HCT116 (cell line): ENCODE data around the gene GRAMD1C. TPM values are rescaled to one million over a fixed set of nuclear protein-coding genes. Genes with fewer than 3 reads are reported as not detected.

Source experiments
- ATAC-seq: fragments of 200-7000 bp; cut with Tn5 transposase; 2 replicates; pipeline ENCODE4 v1.9.1; 2020; ENCODE audit warnings: mild to moderate bottlenecking, moderate library complexity
- BruUV-seq: library from RNA; stranded (reverse); fragments of 400-500 nt; replicated peaks from 2 replicates; lab custom pipeline; 2021; lab: Mats Ljungman, UMichigan
- CTCF ChIA-PET: fragments of 300-600 bp; sonication (Branson Sonifier 250); formaldehyde crosslinking; loops from one replicate; lab custom pipeline; 2021; ENCODE audit warnings: antibody characterized with exemption; lab: Charles Lee
- POLR2A ChIA-PET: fragments of 300-600, 350-600 bp; sonication (Branson Sonifier 250); formaldehyde crosslinking; loops from one replicate; lab custom pipeline; 2021; ENCODE audit warnings: antibody characterized with exemption; lab: Charles Lee
- RAD21 ChIA-PET, 2 experiments: fragments of 300-600 bp; sonication (Branson Sonifier 250); formaldehyde crosslinking; loops; one replicate each; lab custom pipeline; 2023; ENCODE audit warnings: low total read pairs in 2 of 2; ENCODE audit not compliant: uncharacterized antibody in 2 of 2, unreplicated experiment in 2 of 2, low non-redundant PET in 1 of 2; lab: Charles Lee
- DNase-seq: peaks from one replicate; pipeline ENCODE4 v3.0.0-alpha.2; 2010; ENCODE audit warnings: low read depth, low spot score
- H2AFZ ChIP-seq: fragments of 200-600 bp; shearing (Covaris generic), sonication (generic); 2 replicates; pipeline ENCODE4 v1.6.1; 2017; ENCODE audit warnings: low read depth, mixed run types, mixed read lengths, antibody characterized with exemption, low read length; ENCODE audit not compliant: poor library complexity, severe bottlenecking
- H3K27ac ChIP-seq: 2 replicates; pipeline ENCODE4 v1.5.1; 2012; ENCODE audit warnings: low read depth, low read length
- H3K27me3 ChIP-seq: fragments of 200-600 bp; sonication (generic); 2 replicates; pipeline ENCODE4 v1.6.1; 2016; ENCODE audit warnings: mixed run types, low read length, mixed read lengths; ENCODE audit not compliant: insufficient read depth
- H3K36me3 ChIP-seq, 2 experiments: fragments of 200-500 bp in 1 of 2; fragments of 200-600 bp in 1 of 2; sonication (Bioruptor generic) in 1 of 2; sonication (generic) in 1 of 2; 2 replicates each; pipeline versions ENCODE4 v1.5.1 to v1.6.1; 2014 to 2016; ENCODE audit warnings: low read length in 2 of 2, inconsistent platforms in 1 of 2, mixed read lengths in 1 of 2, mixed run types in 1 of 2; ENCODE audit not compliant: insufficient read depth in 2 of 2, control insufficient read depth in 1 of 2
- H3K4me1 ChIP-seq, 2 experiments: fragments of 200-600 bp in 1 of 2; sonication (generic) in 1 of 2; 2 replicates each; pipeline versions ENCODE4 v1.5.1 to v1.6.1; 2012 to 2017; ENCODE audit warnings: low read length in 2 of 2, inconsistent platforms in 1 of 2, mild to moderate bottlenecking in 1 of 2, mixed read lengths in 1 of 2, mixed run types in 1 of 2, moderate library complexity in 1 of 2; ENCODE audit not compliant: insufficient read depth in 2 of 2, control insufficient read depth in 1 of 2
- H3K4me2 ChIP-seq: fragments of 200-600 bp; sonication (generic); 2 replicates; pipeline ENCODE4 v1.6.1; 2017; ENCODE audit warnings: mixed run types, low read length, mixed read lengths
- H3K4me3 ChIP-seq, 2 experiments: fragments of 200-600 bp in 1 of 2; sonication (generic) in 1 of 2; replicated peaks in 1 of 2; 2 replicates each; pipeline ENCODE4 v1.5.1; 2011 to 2016; ENCODE audit warnings: low read length in 2 of 2, control low read depth in 1 of 2, low read depth in 1 of 2, mild to moderate bottlenecking in 1 of 2, mixed read lengths in 1 of 2, mixed run types in 1 of 2
- H3K79me2 ChIP-seq: fragments of 200-600 bp; sonication (generic); 2 replicates; pipeline ENCODE4 v1.6.1; 2017; ENCODE audit warnings: mild to moderate bottlenecking, mixed run types, low read length, moderate library complexity, mixed read lengths; ENCODE audit not compliant: insufficient read depth
- H3K9ac ChIP-seq: fragments of 200-600 bp; sonication (generic); 2 replicates; pipeline ENCODE4 v1.6.1; 2016; ENCODE audit warnings: low read length, mixed read lengths
- H3K9me2 ChIP-seq: fragments of 200-600 bp; sonication (generic), shearing (Covaris generic); 2 replicates; pipeline ENCODE4 v1.6.1; 2017; ENCODE audit warnings: mixed run types, mild to moderate bottlenecking, moderate library complexity; ENCODE audit not compliant: insufficient read depth
- H3K9me3 ChIP-seq, 2 experiments: fragments of 200-500 bp in 1 of 2; fragments of 200-600 bp in 1 of 2; sonication (Bioruptor generic) in 1 of 2; sonication (generic) in 1 of 2; 2 replicates each; pipeline ENCODE4 v1.6.1; 2014 to 2017; ENCODE audit warnings: low read length in 2 of 2, mixed read lengths in 2 of 2, inconsistent platforms in 1 of 2, low read depth in 1 of 2, mild to moderate bottlenecking in 1 of 2, mixed run types in 1 of 2, moderate library complexity in 1 of 2; ENCODE audit not compliant: control insufficient read depth in 1 of 2, insufficient read depth in 1 of 2
- H4K20me1 ChIP-seq: fragments of 200-600 bp; sonication (generic), shearing (Covaris generic); 2 replicates; pipeline ENCODE4 v1.6.1; 2017; ENCODE audit warnings: mixed run types, mild to moderate bottlenecking, moderate library complexity; ENCODE audit not compliant: insufficient read depth
- CEBPB ChIP-seq: IDR thresholded peaks from 2 replicates; pipeline ENCODE4 v1.6.1; 2012; ENCODE audit warnings: low read depth
- EGR1 ChIP-seq: IDR thresholded peaks from 2 replicates; pipeline ENCODE4 v1.6.1; 2012; ENCODE audit warnings: low read depth
- ELF1 ChIP-seq: IDR thresholded peaks from 2 replicates; pipeline ENCODE4 v1.6.1; 2012; ENCODE audit warnings: low read depth, borderline replicate concordance
- EZH2phosphoT487 ChIP-seq: fragments of 200-600 bp; IDR thresholded peaks from 2 replicates; pipeline ENCODE4 v1.6.1; 2018; ENCODE audit warnings: antibody characterized with exemption, borderline replicate concordance
- POLR2AphosphoS5 ChIP-seq: IDR thresholded peaks from 2 replicates; pipeline ENCODE4 v1.6.1; 2011; ENCODE audit warnings: mild to moderate bottlenecking, low read depth, low read length, moderate library complexity
- SIN3A ChIP-seq: IDR thresholded peaks from 2 replicates; pipeline ENCODE4 v1.6.1; 2012; ENCODE audit warnings: low read depth
- YY1 ChIP-seq: IDR thresholded peaks from 2 replicates; pipeline ENCODE4 v1.6.1; 2011; ENCODE audit warnings: low read length, low read depth, moderate library complexity, mild to moderate bottlenecking; ENCODE audit not compliant: insufficient replicate concordance; ENCODE audit errors: extremely low read depth
- ZFX ChIP-seq: fragments of 450-650 bp; IDR thresholded peaks from 2 replicates; pipeline ENCODE4 v1.6.1; 2017
- ZNF274 ChIP-seq: fragments of 200-500 bp; sonication (Bioruptor generic); IDR thresholded peaks from 2 replicates; pipeline ENCODE4 v1.6.1; 2014; ENCODE audit warnings: mild to moderate bottlenecking, low read depth, low read length, inconsistent platforms
- intact Hi-C: fragments of 100-400 bp; cut with micrococcal nuclease; formaldehyde crosslinking; loops from 2 replicates; pipeline ENCODE4 v1.10.0; 2022
- total RNA-seq: library from RNA; stranded (reverse); gene quantifications from one replicate; pipeline ENCODE4 v1.2.1, GENCODE V29; 2021; ENCODE audit not compliant: unreplicated experiment
- TF ChIP-seq, protein P1 (sequence below): IDR thresholded peaks from 2 replicates; pipeline ENCODE4 v1.6.1; 2012; ENCODE audit warnings: low read depth

The GRAMD1C gene
- total RNA-seq, 1 experiment from 2014 or later = 7.9 TPM

DNA sequence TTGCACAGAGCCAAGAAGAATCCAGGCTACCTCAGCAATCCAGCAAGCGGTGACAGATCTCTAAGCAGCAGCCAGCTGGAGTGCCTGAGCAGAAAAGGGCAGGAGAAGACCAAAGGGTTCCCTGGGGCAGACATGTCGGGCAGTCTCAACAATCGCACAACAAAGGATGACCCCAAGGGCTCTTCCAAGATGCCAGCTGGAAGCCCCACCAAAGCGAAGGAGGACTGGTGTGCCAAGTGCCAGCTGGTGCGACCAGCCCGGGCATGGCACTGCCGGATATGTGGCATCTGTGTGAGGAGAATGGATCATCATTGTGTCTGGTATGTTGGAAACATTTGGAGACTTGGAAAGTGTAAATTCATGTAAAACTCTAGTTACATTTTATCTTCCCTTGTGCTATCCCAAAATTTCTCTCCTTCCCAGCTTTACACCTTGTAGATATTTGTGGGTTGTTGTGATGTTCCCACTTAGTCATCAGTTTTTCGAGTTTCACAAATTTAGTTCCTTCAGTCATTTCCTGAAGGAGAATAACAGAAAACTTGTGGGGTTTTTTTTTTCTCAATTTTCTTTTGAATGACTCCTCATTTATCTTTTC is 115.6 kb downstream of the GRAMD1C start:
- Histone ChIP-seq H3K27me3 (no peaks in the 10 kb centered on the region), H3K36me3 (peaks cover 17 to 26% of the 10 kb centered on the region in 2 experiments; a peak in 2 of 4 replicates), H3K9ac (no peak overlapping the region), H3K4me2 (no peak overlapping the region), H3K79me2 (no peaks in the 10 kb centered on the region), H3K9me3 (no peaks in the 10 kb centered on the region), H3K27ac (no peak overlapping the region), H2AFZ (no peak overlapping the region), H4K20me1 (no peaks in the 10 kb centered on the region), H3K4me3 (no peak overlapping the region), H3K9me2 (no peaks in the 10 kb centered on the region), H3K4me1 (no peaks in the 10 kb centered on the region; a peak in 1 of 4 replicates)
- ATAC-seq = no peak
- RAD21 ChIA-PET = no interaction called here
- POLR2A ChIA-PET = no interaction called here
- CTCF ChIA-PET = no interaction called here
- DNase-seq = no peak
- no peak for TF ChIP-seq POLR2AphosphoS5
- no peak for TF ChIP-seq ZNF274
- TF ChIP-seq EGR1 = no peak
- no peak for TF ChIP-seq YY1
- no peak for TF ChIP-seq SIN3A
- no peak for TF ChIP-seq EZH2phosphoT487
- TF ChIP-seq, protein P1, sequence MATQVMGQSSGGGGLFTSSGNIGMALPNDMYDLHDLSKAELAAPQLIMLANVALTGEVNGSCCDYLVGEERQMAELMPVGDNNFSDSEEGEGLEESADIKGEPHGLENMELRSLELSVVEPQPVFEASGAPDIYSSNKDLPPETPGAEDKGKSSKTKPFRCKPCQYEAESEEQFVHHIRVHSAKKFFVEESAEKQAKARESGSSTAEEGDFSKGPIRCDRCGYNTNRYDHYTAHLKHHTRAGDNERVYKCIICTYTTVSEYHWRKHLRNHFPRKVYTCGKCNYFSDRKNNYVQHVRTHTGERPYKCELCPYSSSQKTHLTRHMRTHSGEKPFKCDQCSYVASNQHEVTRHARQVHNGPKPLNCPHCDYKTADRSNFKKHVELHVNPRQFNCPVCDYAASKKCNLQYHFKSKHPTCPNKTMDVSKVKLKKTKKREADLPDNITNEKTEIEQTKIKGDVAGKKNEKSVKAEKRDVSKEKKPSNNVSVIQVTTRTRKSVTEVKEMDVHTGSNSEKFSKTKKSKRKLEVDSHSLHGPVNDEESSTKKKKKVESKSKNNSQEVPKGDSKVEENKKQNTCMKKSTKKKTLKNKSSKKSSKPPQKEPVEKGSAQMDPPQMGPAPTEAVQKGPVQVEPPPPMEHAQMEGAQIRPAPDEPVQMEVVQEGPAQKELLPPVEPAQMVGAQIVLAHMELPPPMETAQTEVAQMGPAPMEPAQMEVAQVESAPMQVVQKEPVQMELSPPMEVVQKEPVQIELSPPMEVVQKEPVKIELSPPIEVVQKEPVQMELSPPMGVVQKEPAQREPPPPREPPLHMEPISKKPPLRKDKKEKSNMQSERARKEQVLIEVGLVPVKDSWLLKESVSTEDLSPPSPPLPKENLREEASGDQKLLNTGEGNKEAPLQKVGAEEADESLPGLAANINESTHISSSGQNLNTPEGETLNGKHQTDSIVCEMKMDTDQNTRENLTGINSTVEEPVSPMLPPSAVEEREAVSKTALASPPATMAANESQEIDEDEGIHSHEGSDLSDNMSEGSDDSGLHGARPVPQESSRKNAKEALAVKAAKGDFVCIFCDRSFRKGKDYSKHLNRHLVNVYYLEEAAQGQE = no peak
- TF ChIP-seq CEBPB = no peak
- no peak for TF ChIP-seq ZFX
- no peak for TF ChIP-seq ELF1
- intact Hi-C loops = no loop called here
- no TSS peak for BruUV-seq
